ENCODE results near the gene NPAS2.

Gene NPAS2

DNA sequence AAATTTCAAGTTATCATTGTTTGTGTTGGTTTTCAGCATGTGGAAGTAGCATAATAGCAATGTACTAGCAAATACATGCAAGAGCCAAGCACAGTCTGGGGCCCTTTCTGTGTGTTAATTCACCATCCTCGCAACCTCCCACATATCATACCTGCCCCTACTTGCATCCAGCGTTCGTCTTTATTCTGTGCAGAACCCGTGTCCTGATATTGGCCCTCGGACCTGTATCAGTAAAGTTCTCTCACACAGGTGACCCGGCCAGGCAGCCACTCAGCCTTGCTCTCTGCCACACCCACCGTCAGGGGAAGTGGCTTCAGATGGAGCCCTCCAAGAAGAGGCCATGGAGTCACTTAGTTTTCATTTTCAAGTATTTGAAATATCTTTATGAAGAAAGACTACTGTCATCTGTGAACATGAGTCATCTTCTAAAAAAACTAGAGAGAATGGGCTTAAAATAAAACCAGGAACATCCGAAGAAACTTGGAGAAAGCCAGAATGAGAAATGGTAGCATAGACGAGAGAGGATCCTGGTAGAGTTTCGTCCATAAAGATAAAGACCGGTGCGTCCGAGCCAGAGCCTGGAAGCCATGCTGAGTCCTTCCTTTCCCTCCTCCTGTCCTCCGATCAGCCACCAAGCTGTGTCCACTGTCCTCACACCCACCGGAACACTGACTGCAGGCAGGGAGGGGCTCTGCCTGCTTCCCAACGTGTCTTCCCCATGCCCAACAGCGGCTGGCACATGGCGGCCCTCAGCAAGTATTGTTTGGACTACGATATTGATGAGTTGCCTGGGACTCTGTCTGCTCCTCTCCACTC, 124.9 kb downstream of the NPAS2 start:
- no peak for DNase-seq (ENCODE audit: low read depth)

DNA sequence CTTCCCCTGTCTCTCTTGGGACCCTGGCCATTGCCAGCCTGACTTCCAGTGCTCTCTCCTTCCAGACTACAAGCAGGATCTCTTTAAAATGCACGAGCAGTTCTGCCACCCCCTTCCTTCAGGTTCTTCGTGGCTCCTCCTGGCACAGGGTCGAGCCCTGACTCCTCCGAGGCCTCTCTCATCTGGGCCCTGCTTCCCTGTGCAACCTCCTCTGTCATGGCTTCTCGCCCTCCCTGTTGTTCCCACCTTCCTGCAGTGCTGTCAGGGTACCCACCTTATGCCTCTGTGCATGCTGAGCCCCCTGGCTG, 125.4 kb downstream of the NPAS2 start:
- no peak for DNase-seq (ENCODE audit: low read depth)

DNA sequence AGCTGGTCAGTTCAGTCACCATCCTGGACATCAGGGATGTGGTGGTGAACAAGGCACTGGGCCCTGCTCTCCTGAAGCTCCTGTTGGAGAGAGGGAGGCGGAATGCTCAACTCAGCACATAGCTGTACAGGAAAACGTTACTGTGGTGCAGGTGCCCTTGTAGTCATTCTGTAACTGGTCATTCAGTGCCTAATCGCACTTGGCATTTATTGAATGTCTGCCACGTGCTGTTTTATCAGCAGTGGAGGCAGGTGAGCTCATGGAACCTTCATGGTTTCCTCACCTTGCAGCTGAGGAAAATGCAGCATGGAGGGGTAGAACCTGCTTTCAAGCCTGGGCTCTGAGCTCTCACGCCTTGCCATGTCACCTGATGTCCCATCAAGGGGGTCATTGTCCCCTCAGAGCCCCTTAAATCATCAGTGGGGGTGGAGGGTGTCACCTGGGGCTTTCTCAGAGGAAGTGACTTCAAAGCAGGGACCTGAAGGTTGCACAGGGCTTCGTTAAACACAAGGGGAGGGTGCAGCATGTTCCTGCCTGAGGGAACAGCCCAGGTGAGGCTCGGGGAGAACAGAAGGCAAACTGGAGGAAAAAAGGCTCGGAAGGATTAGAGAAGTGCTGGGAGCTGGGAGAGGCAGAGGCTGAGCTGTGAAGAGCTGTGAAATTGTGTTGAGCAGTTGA, 126.1 kb downstream of the NPAS2 start:
- no peak for DNase-seq (ENCODE audit: low read depth)

DNA sequence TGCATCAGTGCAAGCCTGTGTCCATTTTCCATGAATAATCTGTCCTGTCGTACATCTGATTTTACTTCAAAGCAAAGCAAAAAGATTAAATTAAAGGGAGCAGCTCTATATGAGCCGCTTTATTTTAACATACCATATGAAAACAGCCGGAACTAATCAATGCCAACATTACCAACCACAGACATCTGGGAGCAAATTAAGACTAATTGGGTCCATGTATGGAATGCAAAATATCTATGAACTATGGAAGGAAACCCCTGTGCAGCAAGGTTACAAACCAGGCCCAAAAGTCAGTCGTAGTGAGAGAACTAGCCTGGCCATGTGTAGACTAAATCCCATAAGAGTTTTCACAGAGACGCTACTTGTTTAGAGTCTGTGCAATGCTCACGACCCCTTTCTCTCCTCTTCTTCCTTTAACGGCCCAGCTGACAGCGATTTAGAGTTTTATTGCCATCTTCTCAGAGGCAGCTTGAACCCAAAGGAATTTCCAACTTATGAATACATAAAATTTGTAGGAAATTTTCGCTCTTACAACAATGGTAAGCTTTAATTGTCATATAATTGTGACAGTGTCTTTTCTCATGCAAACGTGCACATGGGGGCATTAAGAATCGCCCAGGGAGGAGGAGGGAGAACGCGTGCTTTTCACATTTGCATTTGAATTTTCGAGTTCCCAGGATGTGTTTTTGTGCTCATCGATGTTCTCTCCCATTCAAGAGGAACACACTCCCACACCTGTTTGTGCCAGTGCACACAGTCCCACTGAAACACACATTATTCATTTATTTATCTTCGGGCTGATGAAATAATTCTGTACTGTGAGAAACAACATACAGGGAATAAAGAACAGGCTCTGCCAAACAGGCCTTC, 129.2 kb downstream of the NPAS2 start:
- DNase-seq (ENCODE audit: low read depth): no peak

DNA sequence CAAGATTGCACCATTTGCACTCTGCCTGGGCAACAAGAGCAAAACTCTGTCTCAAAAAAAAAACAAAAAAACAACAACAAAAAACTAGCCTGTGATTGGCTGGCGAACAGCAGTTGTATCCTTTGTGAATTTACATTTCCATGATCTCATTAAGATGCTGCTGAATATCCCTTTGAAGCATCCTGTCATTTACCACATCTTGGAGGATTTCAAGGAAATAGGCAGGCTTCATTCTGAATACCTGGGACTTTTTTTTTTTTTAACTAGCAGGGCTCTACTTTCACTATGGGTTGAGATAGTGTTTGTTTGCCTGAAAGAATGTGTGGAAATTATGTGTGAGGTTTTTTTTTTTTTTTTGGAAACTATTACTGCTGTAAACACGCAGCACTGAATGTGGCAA, 132.6 kb downstream of the NPAS2 start:
- DNase-seq (ENCODE audit: low read depth): no peak

DNA sequence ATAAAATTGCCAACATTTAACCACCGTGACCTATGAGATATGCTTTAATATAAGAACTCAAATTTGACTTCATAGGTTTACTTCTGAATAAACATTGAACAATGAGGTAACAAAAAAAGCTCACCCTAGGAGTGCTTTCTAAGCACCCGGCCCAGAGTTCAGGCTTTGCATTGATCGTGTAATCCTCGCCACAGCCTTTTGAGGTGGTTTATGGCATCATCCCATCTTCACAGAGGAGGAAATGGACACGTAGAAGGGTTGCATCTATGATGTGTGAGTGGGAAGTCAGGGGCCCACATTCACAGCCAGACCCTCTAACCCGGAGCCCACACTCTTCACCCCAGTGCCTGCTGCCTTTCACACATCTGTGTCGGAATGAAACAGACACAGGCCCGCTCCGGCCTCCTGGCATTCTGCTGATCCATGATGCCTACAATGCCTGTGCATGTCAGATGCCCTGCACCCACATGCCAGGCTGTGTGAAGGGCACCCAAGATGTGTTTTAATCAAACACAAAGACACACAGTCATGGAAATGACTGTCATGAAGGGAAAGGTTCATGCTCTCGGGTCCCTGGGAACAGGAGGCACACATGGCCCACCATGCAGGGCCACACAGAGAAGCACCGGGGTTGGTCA, 133.6 kb downstream of the NPAS2 start:
- no peak for DNase-seq (ENCODE audit: low read depth)

DNA sequence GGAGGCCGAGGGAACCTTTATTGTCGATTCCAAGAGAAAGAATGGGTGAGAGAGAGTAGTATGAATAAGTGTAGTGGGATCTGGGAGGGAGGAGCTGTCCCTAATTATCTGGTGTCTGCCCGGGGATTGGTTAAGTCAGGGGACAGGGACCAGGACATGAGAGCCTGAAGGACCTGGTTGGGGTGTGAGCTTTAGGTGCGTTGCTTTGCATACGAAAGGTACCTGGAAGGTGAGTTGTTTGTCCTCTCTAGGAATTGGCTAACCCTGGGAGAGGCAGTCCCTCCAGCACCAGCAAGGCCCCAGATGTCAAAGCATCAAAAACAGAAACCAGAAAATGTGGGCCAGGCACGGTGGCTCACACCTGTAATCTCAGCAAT, 134.1 kb downstream of the NPAS2 start:
- no peak for DNase-seq (ENCODE audit: low read depth)

DNA sequence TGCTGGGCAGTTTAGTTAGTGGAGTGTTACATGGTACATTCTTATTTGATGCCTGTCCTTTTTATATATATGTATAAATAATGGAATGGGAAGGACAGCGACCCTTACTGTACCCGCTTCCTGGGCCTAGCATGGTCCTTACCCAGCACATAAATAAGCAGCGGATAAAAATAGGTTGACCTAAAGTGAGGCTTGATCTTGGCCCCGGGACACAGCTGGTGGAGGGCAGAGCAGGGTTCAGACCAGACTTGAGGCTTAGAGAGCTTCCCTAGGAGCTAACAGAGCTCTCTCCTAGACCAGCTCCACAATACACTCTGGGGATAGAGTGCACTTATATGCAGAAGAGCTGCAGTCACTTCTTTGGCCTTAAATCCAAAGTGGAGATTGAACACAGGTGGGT, 135.3 kb downstream of the NPAS2 start:
- DNase-seq (ENCODE audit: low read depth): no peak

DNA sequence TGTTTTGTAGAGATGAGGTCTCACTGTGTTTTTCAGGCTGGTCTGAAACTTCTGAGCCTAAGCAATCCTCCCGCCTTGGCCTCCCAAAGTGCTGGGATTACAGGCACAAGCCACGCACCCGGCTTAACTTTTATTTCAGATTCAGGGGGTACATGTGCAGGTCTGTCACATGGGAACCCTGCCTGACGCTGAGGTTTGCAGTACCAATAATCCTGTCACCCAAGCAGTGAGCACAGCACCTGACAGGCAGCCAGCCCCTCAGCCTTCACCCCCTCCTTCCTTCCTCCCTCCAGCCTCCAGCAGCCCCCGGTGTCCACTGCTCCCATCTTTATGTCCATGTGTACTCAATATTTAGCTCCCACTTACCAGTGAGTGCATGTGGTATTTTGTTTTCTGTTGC, 136.1 kb downstream of the NPAS2 start:
- no peak for DNase-seq (ENCODE audit: low read depth)

DNA sequence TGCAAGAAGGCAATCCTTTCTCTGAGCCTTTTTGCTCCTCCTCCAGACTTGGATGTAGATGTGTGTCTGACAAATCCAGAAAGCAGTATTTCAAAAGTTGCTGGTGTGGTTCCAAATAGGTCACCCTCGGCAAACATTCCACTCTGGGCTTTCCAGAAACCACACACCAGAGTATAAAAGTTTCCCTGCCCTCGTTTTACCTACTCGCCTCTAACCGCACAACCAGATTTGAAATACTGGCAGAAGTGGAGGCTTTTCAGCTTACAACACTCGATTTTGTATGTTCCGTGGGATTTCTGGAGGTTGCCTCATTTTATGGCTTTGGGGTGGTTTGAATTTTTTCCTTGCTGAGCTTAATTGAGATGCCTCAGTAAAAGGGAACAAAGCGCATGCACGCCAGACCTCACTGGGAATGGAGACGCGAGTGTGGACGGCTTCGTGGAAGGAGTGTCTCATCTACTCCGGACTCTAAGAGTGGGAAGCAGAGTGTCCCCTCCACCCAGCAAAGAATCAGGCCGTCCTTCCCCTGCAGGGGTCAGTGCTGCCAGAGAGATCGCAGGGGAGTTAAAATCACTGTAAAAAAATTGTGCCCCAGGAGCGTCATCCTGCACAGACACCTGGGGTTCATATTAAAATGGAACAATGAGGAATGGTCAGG, 138.2 kb downstream of the NPAS2 start:
- DNase-seq (ENCODE audit: low read depth): no peak

DNA sequence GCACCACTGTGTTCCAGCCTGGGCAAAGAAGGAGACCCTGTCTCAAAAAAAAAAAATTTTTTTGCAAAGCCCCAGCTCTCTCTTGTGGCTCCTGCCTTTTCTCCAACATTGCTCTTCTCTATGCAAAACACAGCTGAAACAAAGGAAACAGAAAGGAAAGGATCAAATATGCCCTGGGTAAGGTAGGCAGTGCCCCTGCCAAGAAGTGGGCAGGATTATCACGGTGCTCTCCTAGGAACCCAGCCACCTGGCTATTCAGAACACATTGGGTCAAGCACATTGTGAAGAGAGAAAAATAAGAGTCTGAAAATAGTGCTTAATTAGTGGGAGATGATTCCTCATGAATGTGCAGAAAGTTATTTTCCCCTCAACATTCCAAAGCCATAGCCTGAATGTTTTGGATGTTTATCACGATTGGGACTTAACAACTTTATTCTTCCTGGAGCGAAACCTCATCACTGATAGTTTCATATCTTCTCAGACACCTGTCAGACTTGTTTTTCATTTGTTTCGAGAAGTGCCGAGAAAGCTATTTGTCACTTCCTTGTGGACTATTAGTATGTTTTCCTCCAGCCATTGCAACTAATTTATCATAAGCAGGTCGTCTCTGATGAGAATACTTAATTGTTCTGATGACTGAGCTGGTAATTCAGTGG, 139.4 kb downstream of the NPAS2 start:
- no peak for DNase-seq (ENCODE audit: low read depth)

DNA sequence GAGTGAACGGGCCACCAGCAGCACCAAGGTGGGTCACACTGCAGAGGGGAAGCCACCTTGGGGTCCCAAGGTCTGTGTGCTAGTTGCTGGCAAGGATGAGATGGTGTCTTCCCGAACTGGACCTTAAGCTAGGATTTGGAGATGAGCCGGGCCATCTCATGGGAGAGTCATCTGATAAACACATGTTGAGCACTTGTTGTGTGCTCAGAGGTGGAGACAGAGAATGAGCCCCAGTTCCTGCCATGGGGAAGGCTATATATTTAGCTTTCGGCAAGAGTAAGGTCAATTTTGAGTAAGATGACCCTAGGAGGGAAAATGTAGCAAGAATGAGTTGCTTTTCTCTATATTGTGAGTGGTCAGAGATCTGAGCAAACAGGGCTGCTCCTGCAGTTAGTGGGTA, 140.7 kb downstream of the NPAS2 start:
- DNase-seq (ENCODE audit: low read depth): no peak

DNA sequence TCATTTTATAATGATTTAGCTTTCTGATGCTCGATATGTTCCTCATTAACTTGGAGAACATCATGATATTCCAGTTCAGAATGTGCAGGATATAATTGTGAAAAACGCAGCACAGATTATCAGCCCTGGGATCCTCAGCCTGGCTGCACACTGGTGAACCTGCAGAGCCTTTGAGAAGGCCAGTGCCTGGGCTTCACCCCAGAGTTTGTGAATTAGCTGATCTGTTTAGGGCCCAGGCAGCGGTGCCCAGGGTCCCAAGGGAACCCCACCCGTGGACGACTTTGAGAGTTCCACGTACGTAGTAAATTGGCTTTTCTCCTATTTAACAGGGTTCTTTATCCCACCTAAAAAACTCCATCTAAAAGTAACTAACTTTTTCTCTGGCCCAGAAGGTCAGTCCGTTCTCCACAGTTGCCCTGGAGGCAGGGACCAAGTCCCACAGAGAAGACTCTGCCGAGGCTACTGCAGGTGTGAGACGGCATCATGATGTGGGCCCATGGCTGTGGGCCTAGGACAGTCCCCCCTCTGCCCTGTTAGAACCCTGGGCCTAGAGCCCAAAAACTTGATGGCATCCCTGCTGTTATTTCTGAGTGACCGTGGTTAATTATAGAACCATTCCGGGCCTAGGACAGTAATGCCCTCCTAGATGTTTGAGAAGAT, 142.6 kb downstream of the NPAS2 start:
- no peak for DNase-seq (ENCODE audit: low read depth)

DNA sequence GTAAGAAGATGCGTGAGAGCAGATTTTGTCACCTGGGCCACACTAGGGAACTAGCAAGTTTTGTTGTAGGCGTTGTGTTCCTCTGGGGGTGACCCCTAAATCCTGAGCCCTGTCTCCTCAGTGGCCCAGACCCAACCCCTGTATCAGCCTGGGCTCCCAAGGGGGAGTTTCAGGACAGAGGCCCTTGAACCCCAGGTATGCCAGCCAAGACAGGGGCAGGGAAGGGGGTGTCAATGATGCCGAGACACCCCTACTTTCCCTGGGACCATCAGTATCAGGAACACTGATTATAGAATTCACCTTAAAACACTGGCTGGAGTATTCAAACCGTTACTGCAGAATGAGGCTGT, 143.1 kb downstream of the NPAS2 start:
- no peak for DNase-seq (ENCODE audit: low read depth)

DNA sequence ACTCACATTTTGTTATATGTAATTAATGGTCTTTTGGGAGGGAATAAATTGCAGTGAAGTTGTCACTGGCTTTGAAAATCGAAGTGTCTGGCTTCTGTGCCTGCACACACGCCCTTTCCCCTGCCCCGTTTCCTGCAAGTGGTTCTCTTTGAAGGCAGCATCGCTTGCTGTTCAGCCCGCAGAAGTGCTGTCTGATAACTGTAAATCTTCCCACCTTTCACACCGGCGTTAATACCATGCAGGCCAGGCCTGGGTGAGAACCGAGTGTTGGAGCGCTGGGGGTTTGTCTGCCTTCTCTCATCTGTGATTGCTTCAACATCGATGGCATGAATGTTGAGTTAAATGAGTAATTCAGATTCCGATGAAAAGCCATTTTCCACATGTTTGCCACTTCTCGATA, 144.3 kb downstream of the NPAS2 start:
- no peak for DNase-seq (ENCODE audit: low read depth)

DNA sequence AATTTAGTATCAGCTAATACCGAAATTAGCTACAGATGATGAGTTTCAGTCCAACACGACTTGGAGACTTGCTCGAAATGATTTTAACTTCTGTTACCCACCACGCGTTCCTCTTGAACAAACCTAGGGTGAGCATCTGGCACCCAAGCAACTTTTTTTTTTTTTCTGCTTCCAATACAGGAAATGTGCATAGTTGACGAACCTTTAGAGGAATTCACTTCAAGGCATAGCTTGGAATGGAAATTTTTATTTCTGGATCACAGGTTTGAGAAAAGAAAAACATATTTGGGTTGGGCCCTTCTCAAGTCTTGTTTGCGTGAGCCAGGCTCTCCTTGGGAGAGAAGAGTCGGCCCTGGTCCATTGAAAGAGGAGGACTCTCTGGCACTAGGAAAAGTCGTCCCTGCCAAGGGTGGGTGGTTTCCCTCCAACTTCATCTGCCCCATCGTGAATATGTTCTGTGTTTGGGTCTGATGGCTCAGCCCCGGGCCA, 144.8 kb downstream of the NPAS2 start:
- DNase-seq (ENCODE audit: low read depth): no peak

DNA sequence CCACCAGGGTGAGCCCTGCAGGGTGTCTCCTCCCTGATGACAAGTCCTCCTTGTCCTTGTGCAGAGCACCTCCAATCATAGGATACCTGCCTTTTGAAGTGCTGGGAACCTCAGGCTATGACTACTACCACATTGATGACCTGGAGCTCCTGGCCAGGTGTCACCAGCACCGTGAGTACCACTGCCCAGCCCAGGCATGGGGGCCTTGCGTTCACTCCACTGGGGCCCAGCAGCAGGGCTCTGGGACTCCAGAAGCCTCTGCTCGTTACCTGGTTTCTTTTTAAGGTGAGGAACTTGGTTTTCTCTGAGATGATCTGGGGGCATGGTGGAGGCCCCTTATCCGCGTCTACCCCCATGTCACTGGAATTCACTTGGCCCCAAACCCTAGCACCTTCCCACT, 145.7 kb downstream of the NPAS2 start:
- DNase-seq (ENCODE audit: low read depth): no peak

DNA sequence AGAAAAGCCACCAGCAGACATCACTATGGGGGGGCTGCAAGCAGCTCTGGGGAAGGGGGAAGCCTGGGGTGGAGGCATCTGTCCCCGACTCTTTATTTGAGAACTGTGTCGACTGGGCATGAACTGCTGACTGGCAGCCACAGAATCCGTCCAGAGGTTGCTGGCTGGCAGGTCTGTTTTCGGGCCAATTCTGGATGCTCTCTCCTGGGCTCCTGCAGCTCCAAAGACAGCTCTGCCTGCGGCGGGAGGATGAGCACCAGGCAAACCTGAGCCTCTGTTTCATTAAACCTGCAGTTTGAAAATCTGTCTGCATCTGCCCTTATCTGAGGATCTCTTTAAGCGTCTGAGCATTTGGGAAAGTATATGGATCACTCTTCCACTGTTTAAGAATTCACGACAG, 147.8 kb downstream of the NPAS2 start:
- no peak for DNase-seq (ENCODE audit: low read depth)

DNA sequence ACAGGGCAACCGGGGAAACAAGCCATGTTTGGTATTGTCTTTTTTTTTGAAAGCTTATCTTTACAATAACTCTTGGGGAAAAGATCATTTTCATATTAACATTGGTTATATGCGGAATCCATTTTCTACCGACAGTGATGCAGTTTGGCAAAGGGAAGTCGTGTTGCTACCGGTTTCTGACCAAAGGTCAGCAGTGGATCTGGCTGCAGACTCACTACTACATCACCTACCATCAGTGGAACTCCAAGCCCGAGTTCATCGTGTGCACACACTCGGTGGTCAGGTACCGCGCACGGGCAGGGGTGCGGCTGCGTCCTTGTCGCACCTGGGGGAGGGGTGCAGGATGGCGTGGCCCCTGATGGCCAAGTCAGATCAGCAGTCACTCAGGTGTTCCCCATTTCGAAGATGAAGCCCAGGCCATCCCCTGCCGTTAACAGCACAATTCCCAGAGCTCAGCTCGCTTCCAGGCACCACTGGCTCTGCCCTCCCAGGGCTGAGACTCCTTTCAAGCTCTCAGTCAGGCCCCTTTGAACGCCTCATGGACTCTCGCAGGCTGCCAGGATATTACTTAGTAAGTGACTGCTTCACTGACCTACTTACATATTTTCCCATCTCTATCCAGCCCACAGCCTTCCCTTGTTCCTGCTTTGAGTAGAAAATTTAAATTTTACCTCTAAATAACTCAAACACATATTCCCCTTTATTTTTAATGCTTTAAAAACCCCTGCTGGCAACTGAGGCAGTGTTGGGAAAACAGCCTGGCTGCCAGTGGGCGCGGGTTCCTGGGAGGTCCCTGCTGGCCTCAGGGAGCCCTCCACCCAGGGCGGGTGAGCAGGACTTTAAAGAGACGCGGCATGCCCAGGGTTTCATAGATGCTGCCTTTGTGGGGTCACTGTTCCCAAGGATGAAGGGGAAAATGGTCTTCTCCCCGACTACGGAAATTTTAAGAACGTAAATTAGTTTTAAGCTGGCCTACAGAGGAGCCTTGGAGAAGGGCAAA, 148.5 kb downstream of the NPAS2 start:
- no peak for DNase-seq (ENCODE audit: low read depth)

DNA sequence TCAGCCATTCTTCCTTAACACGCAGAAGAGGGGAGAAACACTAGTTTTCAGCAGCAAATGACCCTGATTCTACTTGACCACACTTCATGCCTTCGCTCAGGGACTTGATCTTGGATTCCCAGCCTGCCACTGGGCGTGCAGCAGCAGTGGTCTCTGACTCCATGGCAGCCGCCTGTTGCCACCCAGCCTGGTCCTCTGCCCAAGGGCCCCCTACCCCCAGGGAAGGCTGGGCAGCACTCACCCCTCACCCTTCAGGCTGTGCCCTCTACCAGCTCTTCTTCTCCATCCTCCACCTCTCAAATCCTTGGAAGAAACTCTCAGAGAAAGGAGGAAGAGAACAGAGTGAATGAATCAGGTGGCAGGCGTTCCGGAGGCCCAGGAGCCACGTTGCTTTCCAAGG, 150.1 kb downstream of the NPAS2 start:
- no peak for DNase-seq (ENCODE audit: low read depth)

Measured in T-helper 22 cell (primary cell).